ENCODE results near the gene RDH12. TPM values are rescaled to one million over a fixed set of nuclear protein-coding genes. Genes with fewer than 3 reads are reported as not detected.

The RDH12 gene
- total RNA-seq, 3 donors from 2014 or later, result not detected

DNA sequence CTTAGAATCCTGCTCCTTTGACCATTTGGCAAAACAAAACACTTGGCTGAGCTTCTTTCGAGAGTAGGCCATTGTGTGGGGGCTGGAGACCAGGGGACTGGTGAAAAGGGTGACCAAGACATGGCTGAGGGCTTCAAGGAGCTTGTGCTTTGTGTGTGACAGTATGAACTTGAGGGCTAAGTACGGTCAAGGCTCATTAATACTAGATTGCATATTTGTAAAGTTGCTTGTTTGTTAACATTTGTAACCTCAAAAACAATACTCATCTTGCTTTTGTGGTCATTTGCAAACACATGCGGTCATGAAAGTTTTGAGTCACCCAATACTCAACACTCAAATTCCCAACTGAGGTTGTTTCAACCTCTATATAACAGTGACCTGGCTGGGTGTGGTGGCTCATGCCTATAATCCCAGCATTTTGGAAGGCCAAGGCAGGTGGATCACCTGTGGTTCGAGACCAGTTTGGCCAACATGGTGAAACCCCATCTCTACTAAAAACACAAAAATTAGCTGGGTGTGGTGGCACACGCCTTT lies 72.2 kb downstream of the RDH12 start:
- TF ChIP-seq, protein P1, sequence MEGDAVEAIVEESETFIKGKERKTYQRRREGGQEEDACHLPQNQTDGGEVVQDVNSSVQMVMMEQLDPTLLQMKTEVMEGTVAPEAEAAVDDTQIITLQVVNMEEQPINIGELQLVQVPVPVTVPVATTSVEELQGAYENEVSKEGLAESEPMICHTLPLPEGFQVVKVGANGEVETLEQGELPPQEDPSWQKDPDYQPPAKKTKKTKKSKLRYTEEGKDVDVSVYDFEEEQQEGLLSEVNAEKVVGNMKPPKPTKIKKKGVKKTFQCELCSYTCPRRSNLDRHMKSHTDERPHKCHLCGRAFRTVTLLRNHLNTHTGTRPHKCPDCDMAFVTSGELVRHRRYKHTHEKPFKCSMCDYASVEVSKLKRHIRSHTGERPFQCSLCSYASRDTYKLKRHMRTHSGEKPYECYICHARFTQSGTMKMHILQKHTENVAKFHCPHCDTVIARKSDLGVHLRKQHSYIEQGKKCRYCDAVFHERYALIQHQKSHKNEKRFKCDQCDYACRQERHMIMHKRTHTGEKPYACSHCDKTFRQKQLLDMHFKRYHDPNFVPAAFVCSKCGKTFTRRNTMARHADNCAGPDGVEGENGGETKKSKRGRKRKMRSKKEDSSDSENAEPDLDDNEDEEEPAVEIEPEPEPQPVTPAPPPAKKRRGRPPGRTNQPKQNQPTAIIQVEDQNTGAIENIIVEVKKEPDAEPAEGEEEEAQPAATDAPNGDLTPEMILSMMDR (IDR thresholded peaks at IDR 0.05), result no peak
- DNase-seq, result no peak
- intact Hi-C loops (cut with DNase I, micrococcal nuclease), result no loop called here
- Histone ChIP-seq H3K4me1 (ENCODE audit: low read depth) (no peaks in the 10 kb centered on the region), H3K36me3 (ENCODE audit: low read depth) (peaks cover 13% of the 10 kb centered on the region), H3K9me3 (no peaks in the 10 kb centered on the region), H3K4me3 (no peak overlapping the region)
- no peak for ATAC-seq

DNA sequence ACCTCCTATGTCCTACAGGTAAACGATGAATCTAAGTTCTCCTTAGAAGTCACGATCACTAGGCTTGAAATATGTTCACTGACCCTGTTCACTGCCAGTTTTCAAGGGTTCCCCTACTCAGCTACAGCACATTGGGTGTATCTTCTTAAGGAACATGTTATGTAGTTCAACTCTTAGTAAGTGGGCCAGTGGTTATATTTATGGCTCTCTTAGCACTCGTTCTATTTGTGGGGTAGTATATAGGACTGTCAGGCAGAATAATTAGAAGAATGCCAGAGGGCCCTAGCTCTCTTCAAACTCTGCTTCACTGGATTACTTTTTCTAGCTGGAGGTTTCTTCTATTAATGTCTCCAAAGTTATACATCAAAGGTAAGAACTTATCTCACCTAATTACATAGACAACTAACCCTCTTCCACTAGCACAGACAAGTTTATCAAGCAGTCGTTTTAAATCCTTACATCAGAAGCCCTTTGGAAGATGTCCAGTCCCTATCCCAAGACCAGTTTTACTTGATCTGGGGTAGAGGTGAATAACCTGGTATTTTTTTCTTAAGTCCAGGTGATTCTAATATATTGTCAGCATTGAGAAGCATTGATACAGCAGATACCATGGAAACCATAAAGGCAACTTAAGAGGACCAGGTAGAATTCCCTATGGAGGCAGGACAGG lies 75.1 kb downstream of the RDH12 start:
- Histone ChIP-seq H3K9me3 (no peaks in the 10 kb centered on the region), H3K36me3 (ENCODE audit: low read depth) (peaks cover 13% of the 10 kb centered on the region), H3K4me1 (ENCODE audit: low read depth) (no peaks in the 10 kb centered on the region), H3K4me3 (no peak overlapping the region)
- TF ChIP-seq, protein P1 (IDR thresholded peaks at IDR 0.05), result no peak
- DNase-seq (no peak), ATAC-seq (no peak)
- intact Hi-C loops (cut with DNase I, micrococcal nuclease), result no loop called here

DNA sequence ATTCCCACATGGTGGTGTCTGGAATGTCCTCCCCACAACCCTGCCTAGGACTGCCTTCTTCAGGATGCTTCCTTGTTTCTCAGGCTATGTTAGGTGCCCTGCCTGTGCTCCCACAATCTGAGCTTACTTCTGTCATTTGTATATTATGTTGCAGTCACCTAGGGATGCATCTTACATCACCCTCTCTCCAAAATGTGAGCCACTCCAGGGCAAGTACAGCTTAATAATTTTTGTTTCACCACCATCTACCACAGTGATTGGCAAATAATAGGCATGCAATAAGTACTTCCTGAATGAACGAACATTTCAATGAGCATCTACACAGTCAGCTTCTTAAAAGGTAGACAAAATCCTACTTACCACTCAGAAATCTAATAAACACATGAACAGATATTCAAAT lies 77.1 kb downstream of the RDH12 start:
- TF ChIP-seq, protein P1 (IDR thresholded peaks at IDR 0.05), result no peak
- Histone ChIP-seq H3K36me3 (ENCODE audit: low read depth) (peaks cover 6% of the 10 kb centered on the region), H3K4me3 (no peak overlapping the region), H3K9me3 (no peaks in the 10 kb centered on the region), H3K4me1 (ENCODE audit: low read depth) (no peaks in the 10 kb centered on the region)
- no peak for ATAC-seq
- intact Hi-C loops (cut with DNase I, micrococcal nuclease), result no loop called here
- DNase-seq, result no peak

DNA sequence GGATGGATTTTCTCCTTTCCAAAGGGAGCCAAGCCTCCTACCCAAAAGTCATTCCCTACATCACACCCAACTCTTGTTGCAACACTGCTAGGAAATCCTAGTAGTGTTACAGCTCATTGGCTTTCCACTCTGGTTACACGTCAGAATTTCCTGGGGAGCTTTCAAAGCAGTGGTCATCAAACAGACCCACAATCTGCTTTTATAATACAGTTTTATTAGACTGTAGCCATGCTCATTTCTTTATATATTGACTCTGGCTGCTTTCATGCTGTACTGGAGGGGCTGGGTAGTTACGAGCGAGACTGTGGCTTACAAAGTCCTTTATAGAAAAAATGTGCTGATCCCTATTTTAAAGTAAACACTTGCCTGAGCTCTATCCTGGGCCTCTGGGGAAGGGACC lies 80.4 kb downstream of the RDH12 start:
- TF ChIP-seq, protein P1 (IDR thresholded peaks at IDR 0.05), result no peak
- Histone ChIP-seq H3K4me3 (no peak overlapping the region), H3K4me1 (ENCODE audit: low read depth) (no peaks in the 10 kb centered on the region), H3K36me3 (ENCODE audit: low read depth) (peaks cover 17% of the 10 kb centered on the region), H3K9me3 (no peaks in the 10 kb centered on the region)
- ATAC-seq, result no peak
- no peak for DNase-seq
- intact Hi-C loops (cut with DNase I, micrococcal nuclease), result no loop called here

Other genes with a start within 250 kb of the RDH12 start
- 10 to 100 TPM in 2 of 3 donors, 1 to 10 TPM in 1; 4.8 to 12.6 (median 10.8) TPM for gene TMEM229B, start 213.2 kb upstream of the RDH12 start, total RNA-seq
- 100 to 1,000 TPM in 1 of 3 donors, 10 to 100 TPM in 2; 45.8 to 110 (median 61.5) TPM for gene PLEKHH1, start 168.6 kb upstream of the RDH12 start, total RNA-seq
- gene PIGH, start 101.6 kb upstream of the RDH12 start, total RNA-seq, result 10 to 100 TPM; 16.6 to 20.0 (median 16.7) TPM
- gene ARG2, start 82.0 kb upstream of the RDH12 start, total RNA-seq, result 1 to 10 TPM in 2 of 3 donors, under 1 TPM in 1; 0.84 to 5.0 (median 4.4) TPM
- gene VTI1B, start 27.3 kb upstream of the RDH12 start, total RNA-seq, result 100 to 1,000 TPM; 110 to 162 (median 148) TPM
- gene RDH11, start 6.1 kb upstream of the RDH12 start, total RNA-seq, result 10 to 100 TPM; 36.0 to 44.1 (median 38.3) TPM
- 10 to 100 TPM; 23.4 to 31.7 (median 29.1) TPM for gene ZFYVE26, start 114.7 kb downstream of the RDH12 start, total RNA-seq
- 10 to 100 TPM; 15.8 to 23.3 (median 20.9) TPM for gene RAD51B, start 117.9 kb downstream of the RDH12 start, total RNA-seq

Measured in mucosa of descending colon (tissue), 3 donors.